Measurements from ENCODE around the gene ANO4. TPM values are rescaled to one million over a fixed set of nuclear protein-coding genes. Genes with fewer than 3 reads are reported as not detected.

The ANO4 gene
- total and polyA plus RNA-seq, 2 donors (not counting 1 experiment from before 2014, with no cell fraction given), result not detected

DNA sequence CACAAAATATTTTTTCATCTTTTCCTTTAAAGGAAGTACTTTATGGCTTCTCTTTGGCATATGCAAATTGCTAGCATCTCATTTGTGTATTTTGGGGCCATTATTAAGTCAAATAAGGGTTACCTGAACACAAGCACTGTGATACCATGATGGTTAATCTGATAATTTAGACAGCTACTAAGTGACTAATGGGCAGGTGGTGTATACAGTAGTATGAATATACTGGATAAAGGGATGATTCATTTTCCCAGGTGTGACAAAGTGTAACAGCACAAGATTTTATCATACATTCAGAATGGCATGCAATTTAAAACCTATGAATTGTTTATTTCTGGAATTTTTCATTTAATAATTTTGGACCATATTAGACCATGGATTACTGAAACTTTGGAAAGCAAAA lies 27.2 kb upstream of the ANO4 start:
- no peaks in the 10 kb centered on the region for H3K36me3 ChIP-seq (replicated peaks in 1 of 2; ENCODE audit: control extremely low read depth in 1 of 2, control insufficient read depth in 1 of 2, extremely low read depth in 1 of 2, insufficient read depth in 2 of 2, low read length in 1 of 2)
- H3K27me3 ChIP-seq (replicated peaks in 1 of 4; ENCODE audit: control extremely low read depth in 1 of 4, control insufficient read depth in 3 of 4, insufficient read depth in 4 of 4, low read length in 3 of 4), result no peaks in the 10 kb centered on the region
- H3K27ac ChIP-seq (ENCODE audit: low read length in 2 of 2), result no peak overlapping the region
- intact Hi-C loops (cut with micrococcal nuclease), result no loop called here
- no peak for TF ChIP-seq EZH2 (IDR thresholded peaks at IDR 0.05; ENCODE audit: borderline replicate concordance, insufficient read depth, low read depth, low read length, poor library complexity, severe bottlenecking)
- TF ChIP-seq, protein P1, sequence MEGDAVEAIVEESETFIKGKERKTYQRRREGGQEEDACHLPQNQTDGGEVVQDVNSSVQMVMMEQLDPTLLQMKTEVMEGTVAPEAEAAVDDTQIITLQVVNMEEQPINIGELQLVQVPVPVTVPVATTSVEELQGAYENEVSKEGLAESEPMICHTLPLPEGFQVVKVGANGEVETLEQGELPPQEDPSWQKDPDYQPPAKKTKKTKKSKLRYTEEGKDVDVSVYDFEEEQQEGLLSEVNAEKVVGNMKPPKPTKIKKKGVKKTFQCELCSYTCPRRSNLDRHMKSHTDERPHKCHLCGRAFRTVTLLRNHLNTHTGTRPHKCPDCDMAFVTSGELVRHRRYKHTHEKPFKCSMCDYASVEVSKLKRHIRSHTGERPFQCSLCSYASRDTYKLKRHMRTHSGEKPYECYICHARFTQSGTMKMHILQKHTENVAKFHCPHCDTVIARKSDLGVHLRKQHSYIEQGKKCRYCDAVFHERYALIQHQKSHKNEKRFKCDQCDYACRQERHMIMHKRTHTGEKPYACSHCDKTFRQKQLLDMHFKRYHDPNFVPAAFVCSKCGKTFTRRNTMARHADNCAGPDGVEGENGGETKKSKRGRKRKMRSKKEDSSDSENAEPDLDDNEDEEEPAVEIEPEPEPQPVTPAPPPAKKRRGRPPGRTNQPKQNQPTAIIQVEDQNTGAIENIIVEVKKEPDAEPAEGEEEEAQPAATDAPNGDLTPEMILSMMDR (IDR thresholded peaks at IDR 0.05), result no peak
- H2AFZ ChIP-seq (ENCODE audit: insufficient read depth, low read depth, low read length, poor library complexity, severe bottlenecking), result no peak overlapping the region
- H3K4me3 Mint-ChIP-seq, result no peak overlapping the region
- H3K4me3 ChIP-seq (ENCODE audit: control extremely low read depth in 1 of 5, extremely low read depth in 1 of 5, insufficient read depth in 1 of 5, low read depth in 2 of 5, low read length in 4 of 5), result no peak overlapping the region
- CTCF ChIA-PET, result no interaction called here
- no peak overlapping the region for H3K27ac Mint-ChIP-seq
- no peak overlapping the region for H3K9ac ChIP-seq (ENCODE audit: low read length)
- H4K20me1 ChIP-seq (ENCODE audit: control insufficient read depth, insufficient read depth, low read length, poor library complexity, severe bottlenecking), result no peaks in the 10 kb centered on the region
- H3K27me3 Mint-ChIP-seq, result no peaks in the 10 kb centered on the region
- H3K79me2 ChIP-seq (ENCODE audit: control insufficient read depth, insufficient read depth, low read length), result no peaks in the 10 kb centered on the region
- POLR2A ChIA-PET, result no interaction called here
- H3K4me1 ChIP-seq (ENCODE audit: control insufficient read depth in 2 of 2, insufficient read depth in 2 of 2, low read length in 2 of 2), result no peaks in the 10 kb centered on the region
- H3K4me2 ChIP-seq (replicated peaks; ENCODE audit: low read depth, low read length, poor library complexity, severe bottlenecking), result no peak overlapping the region
- ATAC-seq (ENCODE audit: low read depth) (no peak), DNase-seq (no peak)
- no peaks in the 10 kb centered on the region for H3K4me1 Mint-ChIP-seq
- peaks cover 0 to 5% (median 0%) of the 10 kb centered on the region in 3 donors for H3K9me3 ChIP-seq (ENCODE audit: control extremely low read depth in 1 of 3, control insufficient read depth in 2 of 3, insufficient read depth in 1 of 3, low read length in 2 of 3)
- peaks cover 6% of the 10 kb centered on the region for H3K9me3 Mint-ChIP-seq (ENCODE audit: insufficient read depth)

DNA sequence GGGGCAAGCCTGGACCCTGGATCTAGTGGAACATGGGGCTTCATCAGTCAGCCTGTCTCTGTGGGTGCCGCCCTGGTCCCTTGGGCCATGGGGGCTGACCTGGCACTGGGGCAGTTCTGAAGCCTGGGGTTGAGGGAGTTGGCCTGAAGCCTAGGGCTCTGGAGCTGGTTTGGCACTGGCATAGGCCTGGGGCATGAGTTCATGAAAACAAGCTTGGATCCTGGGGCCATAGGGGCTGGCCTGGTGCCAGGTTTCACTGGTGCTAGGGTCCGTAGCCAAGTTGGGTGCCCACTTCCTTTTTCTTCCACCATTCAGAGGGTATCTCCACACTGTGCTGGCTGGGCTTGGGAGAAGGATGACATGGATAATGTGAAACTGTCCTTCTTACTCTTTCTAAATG lies 26.6 kb upstream of the ANO4 start:
- no peak overlapping the region for H3K4me3 Mint-ChIP-seq
- no peaks in the 10 kb centered on the region for H3K4me1 Mint-ChIP-seq
- TF ChIP-seq, protein P1 (IDR thresholded peaks at IDR 0.05), result no peak
- no peak for TF ChIP-seq EZH2 (IDR thresholded peaks at IDR 0.05; ENCODE audit: borderline replicate concordance, insufficient read depth, low read depth, low read length, poor library complexity, severe bottlenecking)
- peaks cover 0 to 5% (median 0%) of the 10 kb centered on the region in 3 donors for H3K9me3 ChIP-seq (ENCODE audit: control extremely low read depth in 1 of 3, control insufficient read depth in 2 of 3, insufficient read depth in 1 of 3, low read length in 2 of 3)
- no peak overlapping the region for H3K4me3 ChIP-seq (ENCODE audit: control extremely low read depth in 1 of 5, extremely low read depth in 1 of 5, insufficient read depth in 1 of 5, low read depth in 2 of 5, low read length in 4 of 5)
- H3K9me3 Mint-ChIP-seq (ENCODE audit: insufficient read depth), result peaks cover 6% of the 10 kb centered on the region
- H4K20me1 ChIP-seq (ENCODE audit: control insufficient read depth, insufficient read depth, low read length, poor library complexity, severe bottlenecking), result no peaks in the 10 kb centered on the region
- ChIA-PET CTCF (no interaction called here), POLR2A (no interaction called here)
- H3K27ac ChIP-seq (ENCODE audit: low read length in 2 of 2), result no peak overlapping the region
- H3K4me1 ChIP-seq (ENCODE audit: control insufficient read depth in 2 of 2, insufficient read depth in 2 of 2, low read length in 2 of 2), result no peaks in the 10 kb centered on the region
- no peaks in the 10 kb centered on the region for H3K27me3 Mint-ChIP-seq
- 100% methylated on average over 1 of the region's 2 CpGs for WGBS (ENCODE audit: insufficient coverage)
- DNase-seq (no peak), ATAC-seq (ENCODE audit: low read depth) (no peak)
- H3K9ac ChIP-seq (ENCODE audit: low read length), result no peak overlapping the region
- no peak overlapping the region for H3K4me2 ChIP-seq (replicated peaks; ENCODE audit: low read depth, low read length, poor library complexity, severe bottlenecking)
- H3K27me3 ChIP-seq (replicated peaks in 1 of 4; ENCODE audit: control extremely low read depth in 1 of 4, control insufficient read depth in 3 of 4, insufficient read depth in 4 of 4, low read length in 3 of 4), result no peaks in the 10 kb centered on the region
- intact Hi-C loops (cut with micrococcal nuclease), result no loop called here
- H3K79me2 ChIP-seq (ENCODE audit: control insufficient read depth, insufficient read depth, low read length), result no peaks in the 10 kb centered on the region
- H3K27ac Mint-ChIP-seq, result no peak overlapping the region
- no peak overlapping the region for H2AFZ ChIP-seq (ENCODE audit: insufficient read depth, low read depth, low read length, poor library complexity, severe bottlenecking)
- H3K36me3 ChIP-seq (replicated peaks in 1 of 2; ENCODE audit: control extremely low read depth in 1 of 2, control insufficient read depth in 1 of 2, extremely low read depth in 1 of 2, insufficient read depth in 2 of 2, low read length in 1 of 2), result no peaks in the 10 kb centered on the region

Measured in B cell (primary cell).